Effector memory CD4-positive, alpha-beta T cell (primary cell): ENCODE data around the gene U2AF2.

Experiments
- DNase-seq, 3 donors: peaks; one replicate each; pipeline ENCODE4 v3.0.0-alpha.2; 2020
- H3K27ac ChIP-seq: 2 replicates; pipeline ENCODE4 v1.7.0; 2013; ENCODE audit warnings: mild to moderate bottlenecking, low read length, moderate library complexity; ENCODE audit not compliant: insufficient read depth, poor library complexity, severe bottlenecking
- H3K27me3 ChIP-seq: replicated peaks from 2 replicates; pipeline ENCODE4 v1.7.0; 2013; ENCODE audit warnings: mild to moderate bottlenecking, low read length; ENCODE audit not compliant: insufficient read depth, control insufficient read depth, poor library complexity, severe bottlenecking
- H3K36me3 ChIP-seq: 2 replicates; pipeline ENCODE4 v1.7.0; 2013; ENCODE audit warnings: mild to moderate bottlenecking, low read length, moderate library complexity; ENCODE audit not compliant: control insufficient read depth, insufficient read depth
- H3K4me1 ChIP-seq: 2 replicates; pipeline ENCODE4 v1.7.0; 2013; ENCODE audit warnings: low read length, mild to moderate bottlenecking; ENCODE audit not compliant: control insufficient read depth, insufficient read depth, poor library complexity, severe bottlenecking
- H3K4me3 ChIP-seq: 2 replicates; pipeline ENCODE4 v1.7.0; 2013; ENCODE audit warnings: low read length, low read depth, mild to moderate bottlenecking; ENCODE audit not compliant: insufficient read depth, poor library complexity, severe bottlenecking
- H3K9me3 ChIP-seq: 2 replicates; pipeline ENCODE4 v1.7.0; 2013; ENCODE audit warnings: mild to moderate bottlenecking, low read length, moderate library complexity; ENCODE audit not compliant: control insufficient read depth

The U2AF2 gene

GRCh38 chr19:55695511-55696290 is 40.9 kb downstream of the U2AF2 start:
- H3K27ac ChIP-seq, result no peak overlapping the region
- no peaks in the 10 kb centered on the region for H3K4me1 ChIP-seq
- no peak overlapping the region for H3K4me3 ChIP-seq
- no peaks in the 10 kb centered on the region for H3K9me3 ChIP-seq
- H3K36me3 ChIP-seq, result peaks cover 66% of the 10 kb centered on the region
- no peak for DNase-seq
- H3K27me3 ChIP-seq, result no peaks in the 10 kb centered on the region

DNA sequence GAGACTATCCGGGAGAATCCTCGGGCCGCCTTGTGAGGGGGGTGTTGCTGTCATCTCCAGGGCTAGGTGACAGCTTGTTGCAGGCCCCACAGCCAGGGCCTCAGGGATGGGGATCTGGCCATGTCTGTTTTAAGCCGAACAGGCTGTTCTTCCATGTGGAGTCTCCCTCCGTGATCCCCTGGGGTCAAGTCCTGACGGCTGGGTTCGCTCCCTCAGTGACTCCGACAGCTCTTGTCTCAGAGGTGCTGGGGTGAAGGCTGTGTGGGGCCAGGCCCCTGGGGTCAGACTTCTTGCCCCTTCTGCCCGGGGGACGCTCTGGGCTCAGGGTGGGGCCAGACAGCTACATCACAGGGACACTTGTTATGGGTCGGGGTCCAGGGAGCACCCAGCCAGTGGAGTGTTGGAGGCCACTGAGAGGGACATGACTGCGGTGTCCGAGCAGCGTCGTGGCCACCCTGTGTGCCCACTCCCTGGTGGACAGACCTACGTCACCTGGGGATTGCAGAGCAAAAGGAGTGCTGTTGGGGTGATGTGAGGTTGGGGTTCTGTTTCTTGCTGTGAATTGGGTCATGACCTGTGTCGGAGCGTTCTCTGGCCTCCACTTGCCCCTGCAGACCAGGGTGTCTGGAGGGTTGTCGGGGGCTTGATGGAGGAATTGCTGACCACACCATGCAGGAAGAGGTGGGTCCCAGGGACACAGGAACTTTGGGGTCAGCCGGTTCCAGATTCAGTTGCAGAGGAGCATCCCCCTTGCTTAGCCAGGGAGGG is 41.6 kb downstream of the U2AF2 start:
- H3K27ac ChIP-seq, result no peak overlapping the region
- H3K4me1 ChIP-seq, result no peaks in the 10 kb centered on the region
- peaks cover 58% of the 10 kb centered on the region for H3K36me3 ChIP-seq
- H3K4me3 ChIP-seq, result no peak overlapping the region
- H3K27me3 ChIP-seq, result no peaks in the 10 kb centered on the region
- no peak for DNase-seq
- no peaks in the 10 kb centered on the region for H3K9me3 ChIP-seq

DNA sequence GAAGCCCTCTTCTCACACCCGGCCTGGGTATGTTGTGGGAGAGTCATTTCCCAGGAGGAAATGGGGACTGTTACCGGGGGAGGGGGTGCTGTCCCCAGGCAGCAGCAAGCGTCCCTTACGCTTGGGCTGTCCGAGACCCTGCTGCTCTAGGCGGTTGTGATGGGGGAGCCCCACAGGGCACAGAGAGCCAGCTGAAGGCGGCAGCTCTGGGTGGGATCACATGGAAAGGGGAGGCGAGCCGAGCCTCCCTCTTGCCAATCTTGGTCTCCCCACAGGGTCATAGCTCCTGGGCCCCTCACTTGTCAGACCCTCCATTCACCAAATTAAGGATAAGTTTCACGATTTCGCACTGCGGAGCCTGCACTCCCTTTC is 42.2 kb downstream of the U2AF2 start:
- Histone ChIP-seq H3K36me3 (peaks cover 52% of the 10 kb centered on the region), H3K9me3 (no peaks in the 10 kb centered on the region), H3K27ac (no peak overlapping the region), H3K4me1 (no peaks in the 10 kb centered on the region), H3K4me3 (no peak overlapping the region), H3K27me3 (no peaks in the 10 kb centered on the region)
- no peak for DNase-seq

- DNase-seq, result no peak
- Histone ChIP-seq H3K27me3 (no peaks in the 10 kb centered on the region), H3K27ac (no peak overlapping the region), H3K4me3 (no peak overlapping the region), H3K4me1 (no peaks in the 10 kb centered on the region), H3K9me3 (no peaks in the 10 kb centered on the region), H3K36me3 (peaks cover 46% of the 10 kb centered on the region)
Observed at GRCh38 chr19:55697698-55698097, 42.9 kb downstream of the U2AF2 start.

GRCh38 chr19:55698256-55698655 is 43.4 kb downstream of the U2AF2 start:
- H3K27me3 ChIP-seq, result no peaks in the 10 kb centered on the region
- no peaks in the 10 kb centered on the region for H3K4me1 ChIP-seq
- H3K27ac ChIP-seq, result no peak overlapping the region
- no peak overlapping the region for H3K4me3 ChIP-seq
- H3K9me3 ChIP-seq, result no peaks in the 10 kb centered on the region
- peaks cover 41% of the 10 kb centered on the region for H3K36me3 ChIP-seq
- DNase-seq, result no peak

- Histone ChIP-seq H3K4me1 (no peaks in the 10 kb centered on the region), H3K4me3 (no peak overlapping the region), H3K9me3 (no peaks in the 10 kb centered on the region), H3K36me3 (peaks cover 31% of the 10 kb centered on the region), H3K27ac (no peak overlapping the region), H3K27me3 (no peaks in the 10 kb centered on the region)
- no peak for DNase-seq
Observed at GRCh38 chr19:55699221-55699620, 44.4 kb downstream of the U2AF2 start.

- H3K4me1 ChIP-seq, result no peaks in the 10 kb centered on the region
- H3K27me3 ChIP-seq, result no peaks in the 10 kb centered on the region
- H3K27ac ChIP-seq, result no peak overlapping the region
- no peaks in the 10 kb centered on the region for H3K9me3 ChIP-seq
- DNase-seq, result no peak
- no peak overlapping the region for H3K4me3 ChIP-seq
- peaks cover 17% of the 10 kb centered on the region for H3K36me3 ChIP-seq
Observed at GRCh38 chr19:55700813-55701212, 46.0 kb downstream of the U2AF2 start.

DNA sequence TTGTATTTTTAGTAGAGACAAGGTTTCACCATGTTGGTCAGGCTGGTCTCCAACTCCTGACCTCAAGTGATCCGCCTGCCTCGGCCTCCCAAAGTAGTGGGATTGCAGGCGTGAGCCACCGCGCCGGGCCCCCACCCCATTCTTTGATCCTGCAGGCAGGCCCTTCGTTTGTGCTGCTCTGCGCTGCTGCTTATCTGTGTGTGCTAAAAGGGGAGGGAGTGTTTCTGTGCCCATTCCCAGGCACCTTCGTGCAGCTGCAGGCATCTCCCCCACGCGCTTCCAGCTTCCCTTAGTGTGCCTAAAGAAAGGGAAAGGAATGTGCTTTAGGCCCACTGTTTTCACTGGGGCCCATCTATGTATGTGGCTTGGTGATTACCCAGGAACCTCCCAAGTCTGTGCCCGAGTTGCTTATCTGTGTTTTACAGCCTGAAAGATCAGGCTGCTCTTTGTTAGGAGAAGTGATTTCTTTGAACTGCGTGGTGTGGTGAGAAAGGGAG is 47.3 kb downstream of the U2AF2 start:
- H3K36me3 ChIP-seq, result peaks cover 6% of the 10 kb centered on the region
- no peaks in the 10 kb centered on the region for H3K4me1 ChIP-seq
- H3K4me3 ChIP-seq, result no peak overlapping the region
- DNase-seq, result no peak
- H3K27me3 ChIP-seq, result no peaks in the 10 kb centered on the region
- no peaks in the 10 kb centered on the region for H3K9me3 ChIP-seq
- no peak overlapping the region for H3K27ac ChIP-seq

- Histone ChIP-seq H3K36me3 (no peaks in the 10 kb centered on the region), H3K9me3 (no peaks in the 10 kb centered on the region), H3K27me3 (no peaks in the 10 kb centered on the region), H3K4me1 (no peaks in the 10 kb centered on the region), H3K27ac (no peak overlapping the region), H3K4me3 (no peak overlapping the region)
- DNase-seq, result peak in 1 of 3 donors; percentile 8
Observed at GRCh38 chr19:55703790-55704215, 49.0 kb downstream of the U2AF2 start.
